HG02973 (cell line): ENCODE results near the gene ANKRD33B.

Source experiments
- ATAC-seq: cut with Tn5 transposase; IDR thresholded peaks from one replicate; pipeline ENCODE4 v1.9.1; 2021; ENCODE audit warnings: moderate library complexity; ENCODE audit not compliant: unreplicated experiment

The ANKRD33B gene

DNA sequence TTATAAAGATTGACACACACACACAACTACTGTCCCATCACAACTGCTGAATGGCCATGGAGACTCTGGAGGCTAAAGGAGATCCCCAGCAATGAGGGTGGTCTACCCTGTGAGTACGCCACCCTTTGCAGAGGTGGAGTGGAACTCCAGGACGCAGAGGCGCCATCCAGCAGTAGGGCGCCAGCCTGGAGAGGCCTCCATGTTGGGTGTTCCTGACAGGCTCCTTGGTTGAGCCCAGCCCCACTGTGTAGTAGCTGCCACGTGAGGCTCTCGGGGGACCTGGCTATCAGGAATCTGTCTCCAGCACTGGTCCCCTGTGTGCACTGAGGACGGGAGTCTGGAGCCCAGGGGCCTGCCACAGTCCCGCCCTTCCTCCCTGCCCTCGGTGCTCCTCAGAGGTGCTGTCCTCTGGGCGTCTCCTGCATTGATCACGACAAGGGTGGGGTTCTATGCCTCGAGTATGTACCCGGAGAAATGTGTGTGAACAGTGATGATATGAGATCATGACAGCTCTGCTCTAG is 124.8 kb downstream of the ANKRD33B start:
- ATAC-seq, result no peak

DNA sequence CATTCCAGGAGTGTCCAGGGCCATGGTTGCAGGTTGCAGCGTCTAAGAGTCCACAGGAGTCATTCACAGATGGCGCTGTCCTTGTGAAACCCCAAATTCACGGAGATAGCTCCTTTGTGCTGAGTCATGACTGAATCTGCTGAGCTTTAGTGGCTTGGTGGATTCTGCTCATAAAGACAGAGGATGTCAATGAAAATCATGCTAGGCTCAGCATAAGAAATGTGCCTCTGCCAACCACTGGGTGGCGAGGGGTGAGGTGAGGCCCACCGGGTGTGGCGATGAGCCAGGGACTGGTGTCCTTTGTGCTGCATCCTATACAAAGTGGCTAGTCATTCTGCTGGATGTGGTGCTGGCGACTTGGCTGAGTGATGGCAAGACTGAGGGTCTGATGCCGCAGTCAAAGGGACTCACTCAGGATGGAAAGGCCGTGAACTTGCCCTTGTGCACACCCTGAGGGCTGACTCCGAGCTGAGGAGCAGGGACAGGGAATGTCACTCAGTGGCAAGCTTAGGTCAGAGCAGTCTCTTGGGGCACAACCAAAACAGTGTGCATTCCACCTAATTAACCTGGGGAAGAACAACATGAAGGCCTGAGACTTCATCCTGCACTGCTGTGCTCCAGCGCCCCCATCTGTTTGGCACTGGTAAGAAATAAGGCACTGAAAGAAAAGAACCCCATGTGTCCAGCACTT is 125.7 kb downstream of the ANKRD33B start:
- ATAC-seq, result no peak

DNA sequence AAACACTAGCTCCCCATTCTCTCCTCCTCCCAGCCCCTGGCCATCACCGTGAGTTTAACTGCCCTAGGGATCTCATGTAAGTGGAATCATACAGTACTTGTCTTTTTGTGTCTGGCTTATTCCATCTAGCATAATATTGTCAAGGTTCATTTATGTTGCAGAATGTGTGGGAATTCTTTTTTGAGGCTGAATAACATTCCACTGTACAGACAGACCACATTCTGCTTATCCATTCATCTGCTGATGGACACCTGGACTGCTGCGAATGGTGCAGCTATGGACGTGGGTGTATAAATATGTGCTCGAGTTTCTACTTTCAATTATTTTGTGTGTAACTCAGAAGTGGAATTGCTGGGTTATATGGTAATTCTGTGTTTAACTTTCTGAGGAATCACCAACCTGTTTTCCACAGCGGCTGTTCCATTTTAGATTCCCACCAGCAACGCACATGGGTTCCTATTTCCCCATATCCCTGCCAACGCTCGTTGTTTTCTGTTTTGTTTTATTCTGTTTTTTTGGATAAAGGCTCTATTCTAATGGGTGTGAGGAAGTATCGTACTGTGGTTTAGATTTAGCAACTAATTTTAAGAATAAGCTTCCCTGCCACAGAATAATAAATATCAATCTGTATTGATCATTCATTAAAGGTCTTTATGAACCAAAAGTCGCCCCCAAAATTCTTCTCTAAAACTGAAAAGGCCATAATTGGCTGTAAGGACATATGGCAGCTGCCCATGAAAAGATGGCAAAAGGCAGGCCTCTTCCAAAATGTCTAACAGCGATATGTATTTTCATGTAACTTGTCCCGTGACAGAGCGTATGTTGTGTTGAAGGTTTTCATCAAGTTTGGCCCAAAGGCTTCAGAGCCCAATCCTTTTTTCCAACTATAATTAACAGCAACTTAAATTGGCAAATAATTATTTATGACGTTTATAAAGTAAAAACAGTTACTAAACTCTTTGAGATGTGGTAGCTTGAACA is 126.9 kb downstream of the ANKRD33B start:
- no peak for ATAC-seq

DNA sequence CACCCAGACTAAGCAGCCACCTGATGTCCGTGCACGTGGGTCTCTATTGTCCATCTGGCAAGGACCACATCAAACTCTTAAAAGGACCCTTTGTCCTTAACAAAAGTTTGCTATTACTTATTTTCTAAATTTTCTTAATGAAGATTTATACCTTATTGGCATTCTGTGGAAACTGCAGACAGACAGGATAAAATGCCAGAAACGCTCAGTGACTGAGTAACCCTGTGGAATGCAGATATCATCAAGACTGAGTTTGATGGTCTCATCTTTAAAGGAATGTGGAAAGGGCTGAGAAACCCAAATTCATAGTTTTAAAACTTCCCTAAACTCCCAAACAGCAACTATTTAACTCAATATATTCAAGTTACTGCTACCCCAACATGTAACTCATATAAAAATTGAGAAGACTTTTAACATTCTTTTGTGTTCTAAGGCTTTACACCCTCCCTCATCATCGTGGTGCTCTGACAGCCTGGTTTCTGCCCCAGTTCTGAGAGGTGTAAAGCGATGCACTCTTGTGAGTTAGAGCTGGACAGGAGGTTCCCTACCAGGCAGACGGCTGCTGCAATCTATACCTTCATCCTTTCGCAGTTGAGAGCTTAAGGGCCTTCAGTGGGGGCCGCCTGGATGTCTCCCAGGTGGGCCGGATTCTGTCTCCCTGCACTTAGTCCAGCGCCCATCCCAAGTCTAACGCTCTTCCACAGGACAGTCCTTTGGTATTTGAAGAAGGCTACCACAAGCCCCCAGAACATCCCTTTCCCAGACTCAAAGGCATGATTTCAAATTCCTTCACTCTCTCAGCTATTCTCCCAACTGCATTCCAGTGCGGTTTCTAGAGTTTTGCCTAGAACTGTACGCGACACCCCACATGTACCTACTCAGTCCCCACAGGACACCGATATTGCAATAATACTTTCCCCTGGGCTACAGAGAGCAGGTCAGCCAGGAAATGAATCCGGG is 128.2 kb downstream of the ANKRD33B start:
- no peak for ATAC-seq

DNA sequence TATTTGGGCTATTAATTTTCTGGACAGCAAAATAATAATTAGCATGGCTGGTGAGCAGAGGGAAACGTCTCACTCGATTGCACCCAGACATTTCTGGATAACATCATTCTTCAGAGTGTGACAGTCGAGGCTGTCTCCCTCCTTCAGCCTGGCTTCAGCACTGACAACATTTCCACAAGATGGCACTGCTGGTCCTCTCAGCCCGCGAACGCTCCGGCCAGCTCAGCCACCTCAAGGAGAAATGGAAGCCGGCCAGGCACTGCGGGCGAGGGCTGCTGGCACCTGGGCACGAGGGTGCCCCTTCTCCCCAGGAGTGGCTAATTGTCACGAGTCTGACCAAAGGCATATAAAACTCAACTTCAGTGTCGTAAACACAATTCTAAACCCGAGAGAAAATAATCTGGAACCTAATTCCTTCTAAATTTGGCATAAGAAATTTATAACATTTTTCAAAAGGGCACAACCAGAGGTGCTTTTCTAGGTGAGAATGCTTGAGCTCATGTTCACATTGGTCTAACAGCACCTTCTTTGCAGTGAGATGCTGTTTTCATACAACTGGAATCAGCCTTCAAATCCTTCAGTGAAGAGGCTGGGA is 131.3 kb downstream of the ANKRD33B start:
- ATAC-seq, result no peak

DNA sequence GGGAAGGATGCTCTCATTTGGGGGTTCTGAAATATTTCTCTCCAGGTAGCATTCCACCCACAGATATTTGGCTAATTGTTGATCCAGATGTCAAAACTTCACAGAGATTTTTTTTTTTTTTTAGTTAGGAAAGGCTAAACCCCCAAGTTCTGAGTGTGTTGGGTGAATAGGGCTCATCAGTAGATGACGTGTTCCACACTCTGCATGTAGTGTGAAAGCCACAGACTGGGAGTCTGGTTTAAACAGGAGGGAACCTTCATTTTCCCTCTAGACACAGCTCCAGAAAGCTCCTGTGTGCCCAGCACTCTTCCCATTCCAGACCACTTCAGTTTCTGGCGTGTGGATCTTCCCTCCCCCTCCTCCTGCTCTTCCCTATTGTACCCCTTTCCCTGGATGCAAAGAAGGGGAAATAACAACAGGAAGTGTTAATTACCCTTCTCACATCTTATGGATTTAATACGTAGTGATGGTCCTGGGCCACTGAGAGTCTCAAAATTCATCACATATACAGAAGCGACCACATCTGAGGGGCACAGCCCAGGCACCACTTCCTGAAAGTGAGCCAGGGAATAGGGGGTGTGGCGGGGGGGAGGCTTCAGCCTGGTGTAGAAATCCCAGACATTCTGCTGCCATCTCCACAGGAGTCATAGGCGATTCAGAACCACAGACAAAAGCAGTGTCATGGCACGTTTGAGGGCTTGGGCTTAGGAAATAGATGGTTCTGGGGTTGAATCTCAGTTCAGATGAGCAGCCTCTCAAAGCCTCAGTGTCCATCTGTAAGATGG is 132.1 kb downstream of the ANKRD33B start:
- ATAC-seq, result no peak

DNA sequence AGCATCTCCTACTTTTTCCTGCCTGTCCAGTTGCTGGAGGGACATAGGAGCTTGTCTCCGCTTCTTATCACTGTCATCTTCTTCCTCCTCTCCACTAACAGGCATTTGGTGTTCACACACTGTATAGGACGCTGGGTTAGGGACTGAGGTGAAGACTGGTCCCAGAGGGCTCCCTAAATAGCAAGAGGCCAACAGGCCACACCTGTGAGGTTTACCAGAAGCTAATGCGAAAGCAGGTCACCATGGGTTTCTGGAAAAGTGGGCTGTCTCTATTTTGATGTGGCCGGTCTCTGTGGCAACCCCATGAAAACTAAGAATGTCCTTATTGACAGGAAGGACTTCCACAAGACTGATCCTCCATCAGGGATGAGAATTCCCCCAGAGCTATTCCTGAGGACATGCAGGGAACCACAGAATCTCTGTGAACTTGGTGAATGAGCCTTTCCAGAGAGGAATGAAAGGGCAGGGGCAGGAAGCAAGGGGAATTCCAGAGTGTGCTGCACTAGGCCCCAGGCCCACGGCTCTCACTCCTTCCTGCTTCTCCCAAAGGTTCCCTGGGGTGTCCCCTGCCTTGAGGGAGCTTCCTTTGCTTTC is 135.5 kb downstream of the ANKRD33B start:
- ATAC-seq, result peak; percentile 62

DNA sequence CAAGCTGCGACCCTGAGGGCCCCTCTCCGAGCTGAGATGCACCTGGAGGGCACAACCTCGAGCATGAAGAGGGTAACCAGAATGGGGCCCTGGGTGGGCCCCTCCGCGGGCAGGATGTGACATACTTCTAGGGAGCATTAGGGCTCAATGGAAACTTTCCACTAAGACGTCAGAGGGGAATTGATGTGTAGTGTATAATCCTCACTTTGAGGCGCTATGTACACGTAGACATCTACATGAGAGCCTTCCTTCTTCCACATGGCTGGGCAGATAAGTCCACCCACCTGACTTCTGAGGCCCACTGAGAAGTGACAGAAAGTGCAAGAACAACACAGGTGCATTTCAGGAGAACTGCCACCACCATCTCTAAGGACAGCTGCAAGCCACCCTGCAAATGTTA is 136.1 kb downstream of the ANKRD33B start:
- peak; percentile 58 for ATAC-seq

DNA sequence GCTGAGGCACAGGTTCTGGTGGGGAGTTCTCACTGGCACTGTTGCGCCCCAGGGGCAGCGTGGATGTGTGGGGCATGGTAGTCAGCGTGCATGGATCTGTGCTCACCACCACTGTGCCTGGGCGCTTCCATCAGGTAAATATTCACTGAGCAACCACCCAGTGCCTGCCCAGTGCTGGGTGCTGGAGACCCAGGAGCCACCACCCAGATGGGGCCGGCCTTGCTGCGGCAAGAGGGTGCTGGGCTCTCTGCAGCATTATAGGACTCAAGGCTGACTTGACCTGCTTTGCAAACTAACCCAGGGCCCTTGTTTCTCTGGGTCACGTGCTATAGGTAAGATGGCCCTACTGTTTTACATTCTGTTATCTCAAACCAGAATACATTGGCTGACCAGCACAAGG is 136.6 kb downstream of the ANKRD33B start:
- ATAC-seq, result no peak

DNA sequence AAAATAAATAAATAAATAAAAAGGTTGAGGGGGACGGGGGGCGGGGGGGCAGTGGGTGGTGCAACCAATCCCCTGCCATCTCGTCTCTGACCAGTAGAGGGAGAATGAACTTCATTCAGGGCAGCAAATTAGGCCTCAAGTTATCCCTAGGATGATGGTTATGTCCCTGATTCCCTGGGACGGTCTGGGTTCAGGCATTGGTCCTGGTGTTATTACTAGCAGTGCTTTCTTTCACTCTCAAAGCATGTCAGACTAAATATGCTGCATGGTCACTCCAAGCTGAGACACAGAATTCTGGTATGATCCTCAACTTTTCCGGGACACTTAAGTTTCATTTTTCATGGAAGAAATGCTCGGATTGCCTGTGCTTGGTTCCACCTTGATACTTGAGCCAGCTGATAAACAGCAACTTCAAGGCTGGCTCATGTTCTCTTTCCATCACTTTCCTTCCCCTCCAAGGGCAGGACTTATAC is 137.7 kb downstream of the ANKRD33B start:
- no peak for ATAC-seq

DNA sequence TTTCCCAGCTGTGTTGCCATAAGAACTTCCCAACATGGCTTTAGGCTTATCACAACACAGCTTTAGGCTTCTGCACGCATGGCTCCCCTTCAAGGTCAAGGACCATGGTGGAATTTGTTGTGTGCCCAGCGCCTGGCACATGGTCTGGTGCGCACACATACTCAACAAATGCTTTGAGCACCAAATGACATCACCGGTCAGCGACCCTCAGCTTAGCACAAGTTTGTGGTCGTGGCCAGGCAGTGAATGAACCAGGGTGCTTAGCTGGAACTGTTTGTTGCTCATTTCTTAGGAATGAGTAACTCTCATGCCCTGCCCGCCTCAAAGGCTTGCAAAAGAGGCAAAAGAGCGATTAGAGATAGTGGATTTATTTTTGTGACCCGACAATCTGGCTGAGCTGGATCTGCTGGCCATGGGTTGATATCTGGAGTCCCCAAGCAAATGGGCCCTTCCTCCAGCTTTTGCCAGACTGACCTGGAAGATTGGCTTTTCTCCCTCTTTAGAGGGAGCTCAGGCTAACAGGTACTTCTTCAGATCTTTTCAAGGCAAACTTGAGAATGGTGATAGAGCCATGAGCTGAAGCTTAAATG is 138.3 kb downstream of the ANKRD33B start:
- ATAC-seq, result no peak

DNA sequence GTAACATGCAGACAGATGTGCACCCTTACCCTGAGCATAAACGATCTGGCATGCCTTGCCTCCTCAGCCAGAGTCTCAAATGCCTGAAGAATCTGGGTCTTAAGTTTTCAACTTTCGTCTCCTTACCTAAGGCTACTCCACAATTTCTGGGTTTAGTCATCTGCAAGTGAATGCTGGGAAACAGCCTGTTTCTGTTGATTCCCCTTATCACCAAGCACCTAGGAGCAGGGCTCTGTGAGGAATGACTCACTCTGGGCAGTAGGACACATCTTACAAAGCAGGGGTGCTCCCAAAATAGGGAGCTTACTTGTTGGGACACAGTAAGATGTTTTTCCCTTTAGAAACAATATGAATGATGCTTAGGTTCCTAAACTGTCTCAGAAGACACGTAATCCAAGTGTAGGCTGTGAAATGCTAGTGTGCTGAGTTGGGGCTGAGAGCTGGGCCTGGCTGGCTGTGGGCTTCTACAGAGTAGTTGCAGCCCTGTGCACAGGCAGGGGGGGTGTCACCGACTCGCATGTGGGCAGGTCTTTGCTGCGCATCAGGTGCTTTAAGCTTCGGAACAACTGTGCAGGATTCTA is 139.1 kb downstream of the ANKRD33B start:
- no peak for ATAC-seq

DNA sequence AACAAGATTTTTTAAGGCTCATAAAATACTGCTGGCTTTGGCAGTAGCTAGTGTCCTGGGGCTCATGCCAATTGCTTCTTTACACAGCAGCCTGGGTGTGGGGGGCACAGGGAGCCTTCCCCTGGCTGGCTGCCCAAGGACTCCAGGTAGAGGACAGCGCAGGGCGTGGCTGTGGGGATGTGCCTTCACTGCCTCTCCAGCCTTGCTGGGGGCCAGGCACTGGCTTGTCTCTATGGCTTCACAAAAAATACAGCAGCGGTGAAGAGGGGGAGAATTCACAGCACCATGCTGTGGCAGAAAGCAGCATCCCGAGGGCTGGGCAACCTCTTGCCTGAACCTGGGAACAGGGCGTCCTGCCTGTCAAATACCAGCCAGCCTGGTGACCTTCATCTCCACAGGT is 139.8 kb downstream of the ANKRD33B start:
- no peak for ATAC-seq

DNA sequence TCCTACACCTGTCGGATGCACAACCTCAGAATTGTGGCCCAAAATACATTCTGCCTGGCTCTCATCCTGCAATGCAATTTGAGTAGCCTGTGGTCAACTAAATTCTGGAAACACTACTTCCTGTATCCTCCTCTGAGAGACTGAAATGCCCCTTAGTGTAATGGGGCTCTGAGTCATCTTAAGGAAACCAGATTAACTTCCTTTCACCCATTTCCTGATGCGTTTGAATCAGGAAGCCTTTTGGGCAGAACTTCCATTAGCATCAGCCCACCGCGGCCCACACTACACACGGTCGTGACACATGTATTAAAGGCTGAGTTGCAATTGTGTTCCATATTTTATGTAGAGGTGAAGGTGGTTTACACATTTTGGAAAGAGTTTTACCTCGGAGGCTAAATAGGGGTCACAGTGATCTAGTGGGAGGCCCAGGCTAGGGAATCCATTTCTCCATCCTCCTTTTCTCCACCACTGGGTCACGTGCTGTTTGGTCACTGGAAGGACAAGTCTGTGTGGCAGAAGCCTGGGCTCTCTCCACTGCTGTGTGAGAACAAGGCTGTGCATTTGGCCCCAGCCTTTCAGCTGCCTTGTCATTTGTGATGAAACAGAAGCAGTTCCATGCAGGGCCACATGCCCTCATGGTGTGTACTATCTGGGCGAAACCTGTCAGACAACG is 141.2 kb downstream of the ANKRD33B start:
- no peak for ATAC-seq

DNA sequence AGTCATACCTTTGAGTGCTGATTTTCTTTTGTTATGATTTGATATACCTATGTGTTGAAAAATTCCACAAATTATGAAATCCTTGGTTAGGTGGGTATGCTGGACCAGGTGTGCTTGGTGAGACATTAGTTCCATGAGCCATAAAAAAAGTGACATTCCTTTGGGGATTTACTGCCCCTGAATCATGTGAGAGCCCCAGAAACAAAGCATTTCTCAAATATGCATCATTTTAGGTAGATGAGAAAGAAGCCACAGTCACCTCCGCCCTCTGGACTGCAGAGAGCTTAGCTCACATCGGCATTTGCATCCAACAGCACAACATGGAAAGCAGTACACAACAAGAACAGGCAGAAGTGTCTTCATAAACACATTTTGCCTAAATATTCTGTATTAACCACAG is 141.9 kb downstream of the ANKRD33B start:
- no peak for ATAC-seq

DNA sequence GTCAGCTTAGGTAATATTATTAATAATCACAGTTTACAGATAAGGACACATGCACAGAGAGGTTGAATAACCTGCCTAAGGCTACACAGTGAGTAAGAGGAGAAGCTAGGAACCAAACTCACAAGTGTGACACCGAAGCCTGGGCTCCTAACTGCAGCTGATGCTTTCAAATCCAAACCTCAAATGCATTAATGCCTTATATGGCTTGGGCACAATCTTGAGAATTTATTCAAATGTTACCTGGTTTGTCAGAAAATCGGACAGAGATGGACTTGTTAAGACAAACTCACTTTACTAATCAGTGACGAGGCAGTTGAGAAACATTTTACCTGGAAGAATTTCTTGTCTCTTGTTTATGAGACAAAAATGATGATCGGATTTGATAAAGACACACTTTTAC is 142.5 kb downstream of the ANKRD33B start:
- no peak for ATAC-seq
